Measurements from ENCODE around the gene GBX2. TPM values are rescaled to one million over a fixed set of nuclear protein-coding genes. Genes with fewer than 3 reads are reported as not detected.

GBX2 gene
- under 1 TPM in 3 of 12 donors, not detected in 9; 0.09 to 0.25 (median 0.15) TPM for polyA plus RNA-seq (ENCODE audit: insufficient read length in 12 of 12)
- long read RNA-seq, donor 1: 0 reads
- long read RNA-seq, donor 2: 0 reads
- long read RNA-seq, donor 3: 0 reads
- long read RNA-seq, donor 4: 0 reads
- long read RNA-seq, donor 5: 0 reads
- long read RNA-seq, donor 6: 0 reads
- long read RNA-seq, donor 7: 0 reads
- long read RNA-seq, donor 8, partial matches to known transcripts: 0 of 1 reads
- long read RNA-seq, donor 8, other reads (novel, unspliced or antisense): 0 of 1 reads
- long read RNA-seq, donor 9: 0 reads
- long read RNA-seq, donor 10: 0 reads
- long read RNA-seq, donor 11: 0 reads

- no peak for DNase-seq
These were observed at the start of gene GBX2 for GRCh38 chr2:236168110-236169080. Gene GBX2 (minus strand): TSS chr2:236168386. CDS start chr2:236167971, 415 bp downstream.

- DNase-seq: no peak
These were observed 49.7 kb upstream of the GBX2 start for GRCh38 chr2:236217926-236218325.

DNA sequence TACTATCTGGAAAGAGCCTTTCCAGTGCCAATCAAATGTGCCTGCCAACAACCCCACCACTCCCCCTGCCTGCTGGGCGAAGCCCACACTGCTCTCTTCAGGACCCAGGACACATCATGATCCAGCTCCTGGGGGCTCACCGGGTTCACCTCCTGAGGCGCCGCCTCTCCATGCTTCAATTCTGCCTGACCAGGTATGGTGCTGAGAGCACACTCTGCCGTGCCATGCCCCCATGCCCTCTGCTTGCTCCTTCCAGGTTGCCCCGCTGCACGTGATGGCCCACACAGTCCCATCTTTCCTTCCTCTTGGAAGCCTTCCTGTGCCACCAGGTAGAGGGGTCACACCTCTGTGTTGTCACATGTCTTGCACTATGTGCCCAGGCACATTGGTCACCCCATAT is 48.5 kb upstream of the GBX2 start:
- DNase-seq: no peak

GRCh38 chr2:236215761-236216333 is 47.7 kb upstream of the GBX2 start:
- DNase-seq: no peak

GRCh38 chr2:236215196-236215595 is 47.0 kb upstream of the GBX2 start:
- no peak for DNase-seq

DNA sequence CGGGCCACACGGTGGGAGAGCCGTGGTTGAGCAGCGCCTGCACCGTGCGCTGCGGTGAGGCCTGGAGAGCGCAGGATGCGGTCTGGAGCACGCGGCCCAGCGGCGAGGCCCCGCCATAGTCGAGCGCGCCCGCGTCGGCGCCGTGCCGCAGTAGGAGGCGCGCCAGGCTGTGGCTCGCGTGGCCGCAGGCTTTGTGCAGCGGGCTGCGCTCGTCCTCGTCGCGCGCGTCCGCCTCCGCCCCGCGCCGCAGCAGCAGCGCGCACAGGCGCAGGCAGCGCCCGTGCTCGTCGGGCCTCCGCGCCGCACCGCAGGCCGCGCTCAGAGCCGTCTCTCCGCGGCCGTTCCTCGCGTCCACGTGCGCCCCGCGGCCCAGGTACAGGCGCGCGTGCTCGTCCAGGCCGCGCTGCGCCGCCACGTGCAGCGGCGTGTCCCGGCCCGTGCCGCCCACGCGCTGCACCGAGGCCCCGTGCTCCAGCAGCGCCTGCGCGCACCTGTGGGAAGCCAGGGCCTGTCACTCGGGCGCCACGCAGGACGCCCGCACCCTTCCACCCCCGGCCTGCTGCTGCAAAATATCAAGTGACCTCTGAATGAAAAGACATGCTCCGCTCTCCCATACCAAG is 46.3 kb upstream of the GBX2 start:
- DNase-seq: no peak

DNA sequence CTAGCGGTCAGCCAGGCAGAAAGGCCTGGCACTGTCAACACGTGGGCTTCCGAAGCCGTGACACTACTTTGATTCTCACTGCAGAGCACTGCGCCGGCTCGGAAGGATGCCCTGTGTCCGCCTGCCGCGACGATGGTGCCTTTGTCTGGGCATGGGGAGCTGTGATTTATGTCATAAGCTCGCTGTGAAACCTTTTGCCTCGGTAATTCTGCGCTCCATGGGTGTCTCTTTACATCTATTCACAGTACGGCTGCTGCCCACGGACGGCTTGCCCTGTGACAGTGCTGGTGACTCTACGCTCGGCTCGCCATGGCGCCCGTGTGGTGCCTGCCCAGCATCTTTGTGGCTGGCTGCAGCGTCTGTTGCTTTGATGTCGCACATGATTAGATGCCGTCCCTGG is 43.1 kb upstream of the GBX2 start:
- DNase-seq: no peak

- no peak for DNase-seq
These were observed 42.4 kb upstream of the GBX2 start for GRCh38 chr2:236210536-236210935.

- no peak for DNase-seq
These were observed 41.8 kb upstream of the GBX2 start for GRCh38 chr2:236209996-236210395.

DNA sequence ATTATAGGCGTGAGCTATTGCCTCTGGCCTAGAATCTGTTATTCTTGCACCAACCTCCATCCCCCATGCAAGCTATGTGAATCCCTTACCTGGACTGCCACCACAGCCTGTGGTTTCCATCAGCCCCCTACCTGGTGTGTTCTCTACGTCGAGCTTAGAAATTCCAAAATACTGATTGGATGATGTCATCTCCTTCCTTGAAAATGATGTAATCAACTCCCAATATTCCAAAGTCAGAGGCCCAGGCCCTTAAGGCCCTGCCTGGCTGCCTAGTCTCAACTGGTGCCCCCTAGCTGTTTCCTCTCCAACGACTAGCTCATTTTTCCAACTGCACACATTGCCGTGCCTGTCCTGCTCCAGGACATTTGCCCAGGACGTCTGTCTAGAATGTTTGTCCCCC is 41.3 kb upstream of the GBX2 start:
- no peak for DNase-seq

- no peak for DNase-seq
These were observed 40.1 kb upstream of the GBX2 start for GRCh38 chr2:236208019-236208926.

GRCh38 chr2:236207472-236207871 is 39.3 kb upstream of the GBX2 start:
- no peak for DNase-seq

- no peak for DNase-seq
These were observed 37.9 kb upstream of the GBX2 start for GRCh38 chr2:236205867-236206645.

GRCh38 chr2:236204953-236205352 is 36.8 kb upstream of the GBX2 start:
- no peak for DNase-seq

- DNase-seq: no peak
These were observed 32.2 kb upstream of the GBX2 start for GRCh38 chr2:236200378-236200777.

DNA sequence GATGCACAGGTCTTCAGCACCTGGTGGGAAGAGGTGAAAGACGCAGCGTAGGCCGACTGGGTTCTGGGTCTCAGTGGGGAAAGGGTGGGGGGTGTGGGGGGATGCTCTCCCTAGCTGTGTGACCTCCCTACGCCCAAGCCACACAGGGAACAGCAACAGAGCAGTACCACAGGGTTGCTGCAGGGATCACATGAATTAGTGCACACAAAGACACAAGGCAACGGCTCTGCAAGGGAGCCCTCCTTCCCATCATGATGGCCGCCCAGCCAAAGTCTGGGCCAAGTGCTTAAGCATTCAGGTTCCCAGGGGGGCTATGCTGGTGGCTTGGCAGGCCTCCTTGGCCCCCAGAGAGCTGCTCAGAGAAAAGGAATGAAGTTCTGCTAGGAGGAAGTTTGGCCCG is 28.2 kb upstream of the GBX2 start:
- DNase-seq: no peak

- no peak for DNase-seq
These were observed 27.5 kb upstream of the GBX2 start for GRCh38 chr2:236195726-236196125.

GRCh38 chr2:236194786-236195185 is 26.6 kb upstream of the GBX2 start:
- no peak for DNase-seq

GRCh38 chr2:236193026-236193425 is 24.8 kb upstream of the GBX2 start:
- no peak for DNase-seq

GRCh38 chr2:236190674-236191073 is 22.5 kb upstream of the GBX2 start:
- no peak for DNase-seq
